H1 (cell line): ENCODE measurements around the gene FXYD5. TPM values are rescaled to one million over a fixed set of nuclear protein-coding genes. Genes with fewer than 3 reads are reported as not detected.

Experiments used
- RAD21 ChIP-seq, 2 experiments: IDR thresholded peaks in 1 of 2; conservative IDR thresholded peaks in 1 of 2; 2 replicates each; pipeline ENCODE4 v1.6.1; 2011; ENCODE audit warnings: low read depth in 2 of 2, low read length in 2 of 2, improper control_type of control experiment in 1 of 2, inconsistent platforms in 1 of 2, mild to moderate bottlenecking in 1 of 2, moderate library complexity in 1 of 2
- polyA plus RNA-seq, 7 experiments: library from polyadenylated mRNA; depleted of rRNA in 3 of 7; stranded (reverse) in 5 of 7; unstranded in 2 of 7; fragments of >200 nt in 5 of 7; fragments of 200-250 nt in 2 of 7; gene quantifications; 1 replicate in 5 of 7; 2 replicates in 1 of 7; 4 replicates in 1 of 7; pipeline versions ENCODE4 v1.2.1 to v1.2.3, GENCODE V29; 2011 to 2013; ENCODE audit warnings: missing spikeins in 2 of 7, mixed read lengths in 2 of 7
- total RNA-seq: library from RNA; stranded (reverse); fragmentation: NEBNext Ultra II Directional; extraction: Animal tissue kit (Norgen Biotek cat#: 25700); gene quantifications from 2 replicates; pipeline ENCODE4 v1.2.1, GENCODE V29; 2021
- TF ChIP-seq, protein P1 (sequence below), 3 experiments: IDR thresholded peaks; 1 replicate in 2 of 3; 2 replicates in 1 of 3; pipeline versions ENCODE4 v1.5.1 to v1.6.1; 2011; ENCODE audit warnings: low read length in 3 of 3, mild to moderate bottlenecking in 3 of 3, inconsistent platforms in 2 of 3, low read depth in 1 of 3, moderate library complexity in 1 of 3; ENCODE audit not compliant: insufficient read depth in 1 of 3; ENCODE audit errors: control extremely low read depth in 1 of 3
- TF ChIP-seq, protein P2 (sequence below): IDR thresholded peaks from 2 replicates; pipeline ENCODE4 v1.6.1; 2011; ENCODE audit warnings: low read length, improper control_type of control experiment

Gene FXYD5
- total and polyA plus RNA-seq, 2 of the 8 experiments (the other 6 are each of a cell fraction or from before 2014, with no cell fraction given), result 99.0 to 191 TPM

DNA sequence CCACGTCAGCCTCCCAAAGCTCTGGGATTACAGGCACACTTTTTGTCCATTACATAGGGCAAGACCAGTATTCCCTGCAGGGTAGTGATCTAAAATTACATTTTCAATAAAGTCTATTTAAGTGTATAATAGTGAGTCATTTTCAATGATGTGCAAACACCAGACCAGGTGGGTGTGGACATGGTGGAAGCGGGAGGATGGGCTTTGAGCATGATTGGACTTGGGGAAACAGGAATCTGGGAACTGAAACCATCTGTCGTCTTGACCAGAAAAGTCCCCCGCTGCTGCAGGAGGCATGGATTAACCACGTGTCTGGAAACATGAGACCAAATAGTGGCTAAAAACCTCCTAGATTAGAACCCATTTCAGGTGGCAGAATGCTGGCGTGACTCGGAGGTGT lies 34.0 kb upstream of the FXYD5 start (continued):
- TF ChIP-seq, protein P1, sequence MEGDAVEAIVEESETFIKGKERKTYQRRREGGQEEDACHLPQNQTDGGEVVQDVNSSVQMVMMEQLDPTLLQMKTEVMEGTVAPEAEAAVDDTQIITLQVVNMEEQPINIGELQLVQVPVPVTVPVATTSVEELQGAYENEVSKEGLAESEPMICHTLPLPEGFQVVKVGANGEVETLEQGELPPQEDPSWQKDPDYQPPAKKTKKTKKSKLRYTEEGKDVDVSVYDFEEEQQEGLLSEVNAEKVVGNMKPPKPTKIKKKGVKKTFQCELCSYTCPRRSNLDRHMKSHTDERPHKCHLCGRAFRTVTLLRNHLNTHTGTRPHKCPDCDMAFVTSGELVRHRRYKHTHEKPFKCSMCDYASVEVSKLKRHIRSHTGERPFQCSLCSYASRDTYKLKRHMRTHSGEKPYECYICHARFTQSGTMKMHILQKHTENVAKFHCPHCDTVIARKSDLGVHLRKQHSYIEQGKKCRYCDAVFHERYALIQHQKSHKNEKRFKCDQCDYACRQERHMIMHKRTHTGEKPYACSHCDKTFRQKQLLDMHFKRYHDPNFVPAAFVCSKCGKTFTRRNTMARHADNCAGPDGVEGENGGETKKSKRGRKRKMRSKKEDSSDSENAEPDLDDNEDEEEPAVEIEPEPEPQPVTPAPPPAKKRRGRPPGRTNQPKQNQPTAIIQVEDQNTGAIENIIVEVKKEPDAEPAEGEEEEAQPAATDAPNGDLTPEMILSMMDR (IDR thresholded peaks at IDR 0.05; ENCODE audit: control extremely low read depth in 1 of 3, insufficient read depth in 1 of 3, low read depth in 1 of 3, low read length in 3 of 3), result no peak
- TF ChIP-seq, protein P2, sequence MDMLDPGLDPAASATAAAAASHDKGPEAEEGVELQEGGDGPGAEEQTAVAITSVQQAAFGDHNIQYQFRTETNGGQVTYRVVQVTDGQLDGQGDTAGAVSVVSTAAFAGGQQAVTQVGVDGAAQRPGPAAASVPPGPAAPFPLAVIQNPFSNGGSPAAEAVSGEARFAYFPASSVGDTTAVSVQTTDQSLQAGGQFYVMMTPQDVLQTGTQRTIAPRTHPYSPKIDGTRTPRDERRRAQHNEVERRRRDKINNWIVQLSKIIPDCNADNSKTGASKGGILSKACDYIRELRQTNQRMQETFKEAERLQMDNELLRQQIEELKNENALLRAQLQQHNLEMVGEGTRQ, result no peak
- no peak for TF ChIP-seq RAD21 (IDR thresholded peaks at IDR 0.05 in 1 of 2, conservative IDR thresholded peaks at IDR 0.05 in 1 of 2; ENCODE audit: low read depth in 2 of 2, low read length in 2 of 2)
